MCF 10A (cell line): ENCODE data around the gene TLCD1. TPM values are rescaled to one million over a fixed set of nuclear protein-coding genes. Genes with fewer than 3 reads are reported as not detected.
"Not testable (repeated sequence)": the region's sequence is repeated elsewhere in the genome, so short reads cannot be mapped to it uniquely, and the experiment has no call there.

ENCODE experiments used
- BruUV-seq: library from RNA; stranded (reverse); fragments of 400-500 nt; replicated peaks from 2 replicates; lab custom pipeline; 2021; lab: Mats Ljungman, UMichigan
- CTCF ChIA-PET: fragments of 300-600 bp; sonication (Branson Sonifier 250); formaldehyde crosslinking; extraction: SDS; loops from one replicate; lab custom pipeline; 2021; ENCODE audit warnings: antibody characterized with exemption, inconsistent platforms; lab: Yijun Ruan, JAX
- POLR2A ChIA-PET: fragments of 300-600, 350-650 bp; sonication (Branson Sonifier 250); formaldehyde crosslinking; extraction: SDS; loops from one replicate; lab custom pipeline; 2020; ENCODE audit warnings: antibody characterized with exemption, inconsistent platforms; lab: Yijun Ruan, JAX
- DNase-seq: peaks from one replicate; pipeline ENCODE4 v3.0.0-alpha.2; 2018; ENCODE audit not compliant: unreplicated experiment
- H3K27ac Mint-ChIP-seq: one replicate; pipeline ENCODE4 v1.8.0; 2022; ENCODE audit warnings: mild to moderate bottlenecking, low read depth, mixed read lengths; ENCODE audit not compliant: unreplicated experiment
- H3K27me3 Mint-ChIP-seq: one replicate; pipeline ENCODE4 v1.8.0; 2022; ENCODE audit warnings: mixed read lengths; ENCODE audit not compliant: insufficient read depth, unreplicated experiment
- H3K36me3 Mint-ChIP-seq: one replicate; pipeline ENCODE4 v1.8.0; 2022; ENCODE audit warnings: mild to moderate bottlenecking, moderate library complexity, mixed read lengths; ENCODE audit not compliant: insufficient read depth, unreplicated experiment
- H3K4me1 Mint-ChIP-seq: one replicate; pipeline ENCODE4 v1.8.0; 2022; ENCODE audit warnings: mixed read lengths; ENCODE audit not compliant: insufficient read depth, unreplicated experiment
- H3K4me3 Mint-ChIP-seq: one replicate; pipeline ENCODE4 v1.8.0; 2022; ENCODE audit warnings: mild to moderate bottlenecking, moderate library complexity, mixed read lengths; ENCODE audit not compliant: unreplicated experiment
- H3K9me3 Mint-ChIP-seq: one replicate; pipeline ENCODE4 v1.8.0; 2022; ENCODE audit warnings: mixed read lengths; ENCODE audit not compliant: unreplicated experiment
- intact Hi-C: fragments of 100-400 bp; cut with micrococcal nuclease; formaldehyde crosslinking; loops from 2 replicates; pipeline ENCODE4 v1.14.1; 2022
- total RNA-seq: library from RNA; stranded (reverse); gene quantifications from 2 replicates; pipeline ENCODE4 v1.2.3, GENCODE V29; 2022
- TF ChIP-seq, protein P1 (sequence below): fragments of 200-600 bp; IDR thresholded peaks from one replicate; pipeline ENCODE4 v1.8.0; 2022; ENCODE audit warnings: antibody characterized with exemption, mild to moderate bottlenecking; ENCODE audit not compliant: unreplicated experiment

The TLCD1 gene
- total RNA-seq, 1 experiment from 2014 or later: 18.7 TPM

DNA sequence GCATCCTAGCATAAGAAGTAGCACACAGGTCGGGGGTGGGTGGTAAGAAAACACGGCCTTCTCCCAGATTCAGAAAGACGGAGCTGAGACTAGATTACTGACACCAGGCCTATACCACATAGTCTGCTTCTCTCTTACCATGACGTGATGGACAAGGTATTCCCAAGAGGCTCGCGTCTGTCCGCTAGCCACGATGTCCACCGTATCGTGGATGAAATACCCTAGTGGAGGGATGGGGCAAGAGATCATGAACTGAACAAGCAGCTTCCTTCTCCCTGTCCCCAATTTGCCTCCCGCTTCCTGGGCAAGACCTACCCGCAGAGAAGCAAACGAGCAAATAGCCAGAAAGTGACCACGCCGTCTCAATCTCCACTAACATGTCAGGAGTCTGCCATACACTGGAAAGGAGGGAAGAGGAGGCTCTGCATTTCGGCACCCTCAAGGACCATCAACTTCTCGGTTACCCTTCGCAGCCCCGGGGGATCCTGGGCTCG lies 820 bp downstream of the TLCD1 start:
- H3K9me3 Mint-ChIP-seq: no peaks in the 10 kb centered on the region
- peak overlapping the region; percentile 91 for H3K4me3 Mint-ChIP-seq
- DNase-seq: peak; percentile 71
- intact Hi-C loops: no loop called here
- peaks cover 27% of the 10 kb centered on the region for H3K4me1 Mint-ChIP-seq
- peak overlapping the region; percentile 87 for H3K27ac Mint-ChIP-seq
- H3K27me3 Mint-ChIP-seq: no peaks in the 10 kb centered on the region
- BruUV-seq: TSS peak; percentile 35
- H3K36me3 Mint-ChIP-seq: peaks cover 70% of the 10 kb centered on the region
- POLR2A ChIA-PET: interaction anchor here (0.7 to 18.0 kb wide), 25 partner anchors 10 to 867 kb away, joined by 3 to 1135 read pairs (median 5); partner anchors contain the start of genes BLTP2, DHRS13, FAM222B and FLOT2
- TF ChIP-seq, protein P1, sequence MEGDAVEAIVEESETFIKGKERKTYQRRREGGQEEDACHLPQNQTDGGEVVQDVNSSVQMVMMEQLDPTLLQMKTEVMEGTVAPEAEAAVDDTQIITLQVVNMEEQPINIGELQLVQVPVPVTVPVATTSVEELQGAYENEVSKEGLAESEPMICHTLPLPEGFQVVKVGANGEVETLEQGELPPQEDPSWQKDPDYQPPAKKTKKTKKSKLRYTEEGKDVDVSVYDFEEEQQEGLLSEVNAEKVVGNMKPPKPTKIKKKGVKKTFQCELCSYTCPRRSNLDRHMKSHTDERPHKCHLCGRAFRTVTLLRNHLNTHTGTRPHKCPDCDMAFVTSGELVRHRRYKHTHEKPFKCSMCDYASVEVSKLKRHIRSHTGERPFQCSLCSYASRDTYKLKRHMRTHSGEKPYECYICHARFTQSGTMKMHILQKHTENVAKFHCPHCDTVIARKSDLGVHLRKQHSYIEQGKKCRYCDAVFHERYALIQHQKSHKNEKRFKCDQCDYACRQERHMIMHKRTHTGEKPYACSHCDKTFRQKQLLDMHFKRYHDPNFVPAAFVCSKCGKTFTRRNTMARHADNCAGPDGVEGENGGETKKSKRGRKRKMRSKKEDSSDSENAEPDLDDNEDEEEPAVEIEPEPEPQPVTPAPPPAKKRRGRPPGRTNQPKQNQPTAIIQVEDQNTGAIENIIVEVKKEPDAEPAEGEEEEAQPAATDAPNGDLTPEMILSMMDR: no peak
- CTCF ChIA-PET: interaction anchor here (0.6 to 9.2 kb wide), 5 partner anchors 13 to 392 kb away, joined by 3 to 365 read pairs (median 4); partner anchors contain the start of genes PROCA1 and TRAF4

DNA sequence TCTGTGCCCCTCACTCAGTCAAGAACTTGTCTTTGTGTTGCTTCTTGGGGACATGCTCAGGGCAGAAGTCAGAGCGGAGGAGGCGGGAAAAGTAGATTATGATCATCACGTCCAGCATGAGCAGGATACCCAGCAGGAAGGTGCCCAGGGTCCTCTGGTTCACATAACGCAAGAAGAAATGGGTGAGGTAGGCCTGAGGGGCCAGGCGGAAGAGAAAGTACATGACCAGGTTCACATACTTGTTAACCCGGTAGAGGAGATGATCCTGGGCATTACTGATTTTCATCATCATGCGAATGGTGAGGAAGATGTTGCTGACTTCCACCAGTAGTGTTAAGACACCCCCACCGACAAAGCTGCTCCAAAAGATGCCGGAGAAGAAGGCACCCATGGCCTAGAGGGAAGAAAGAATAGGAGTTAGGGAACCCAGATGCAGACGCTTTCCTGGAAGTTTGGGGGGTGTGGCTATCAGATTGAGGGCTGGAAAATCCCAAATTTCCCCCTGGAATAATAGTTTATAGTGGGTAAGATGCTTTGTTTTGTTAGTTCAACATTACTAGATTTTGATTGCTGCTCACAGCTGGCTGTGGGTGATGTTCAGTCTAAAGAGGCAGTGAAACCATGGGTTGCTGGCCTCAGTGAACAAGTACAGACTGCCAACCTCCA lies 1.4 kb downstream of the TLCD1 start:
- intact Hi-C loops: no loop called here
- Mint-ChIP-seq H3K27me3 (no peaks in the 10 kb centered on the region), H3K36me3 (peaks cover 75% of the 10 kb centered on the region), H3K27ac (peak overlapping the region; percentile 87), H3K4me1 (peaks cover 24% of the 10 kb centered on the region), H3K4me3 (peak overlapping the region; percentile 91), H3K9me3 (no peaks in the 10 kb centered on the region)
- no TSS peak for BruUV-seq
- DNase-seq: no peak
- ChIA-PET CTCF (interaction anchor here (0.7 to 9.2 kb wide), 3 partner anchors 13 to 224 kb away, joined by 4 to 365 read pairs (median 4); partner anchors contain the start of genes PROCA1 and TRAF4), POLR2A (interaction anchor here (0.6 to 18.0 kb wide), 22 partner anchors 9 to 226 kb away, joined by 3 to 1135 read pairs (median 5); partner anchors contain the start of genes BLTP2, DHRS13, FAM222B and FLOT2)
- TF ChIP-seq, protein P1: no peak

DNA sequence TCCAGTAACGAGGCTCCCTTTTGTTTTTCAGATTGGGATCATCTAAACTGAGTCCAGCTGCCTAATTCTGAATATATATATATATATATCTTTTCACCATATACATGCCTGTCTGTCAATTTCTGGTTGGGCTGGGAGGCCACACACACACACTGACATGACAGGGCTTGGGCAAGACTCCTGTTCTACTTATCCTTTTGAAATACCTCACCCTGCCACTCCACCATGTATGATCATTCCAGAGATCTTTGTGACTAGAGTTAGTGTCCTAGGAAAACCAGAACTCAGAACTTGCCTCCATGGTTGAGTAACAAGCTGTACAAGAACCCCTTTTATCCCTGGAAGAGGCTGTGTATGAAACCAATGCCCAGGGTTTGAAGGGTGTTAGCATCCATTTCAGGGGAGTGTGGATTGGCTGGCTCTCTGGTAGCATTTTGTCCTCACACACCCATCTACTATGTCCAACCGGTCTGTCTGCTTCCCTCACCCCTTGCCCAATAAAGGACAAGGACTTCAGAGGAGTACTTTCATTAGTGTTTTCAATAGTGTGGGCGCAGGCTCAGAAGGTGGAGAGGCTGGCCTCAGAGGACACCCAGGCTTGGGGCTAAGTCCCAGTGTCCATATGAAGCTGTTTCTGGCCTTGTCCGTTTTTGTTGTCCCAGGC lies 2.1 kb downstream of the TLCD1 start:
- CTCF ChIA-PET: interaction anchor here (0.6 to 9.2 kb wide), 2 partner anchors 24 to 157 kb away, joined by 3 to 365 read pairs; partner anchors contain the start of gene TRAF4
- POLR2A ChIA-PET: interaction anchor here (0.6 to 18.0 kb wide), 12 partner anchors 13 to 227 kb away, joined by 3 to 1135 read pairs (median 9); partner anchors contain the start of genes BLTP2, DHRS13, FLOT2 and PHF12
- Mint-ChIP-seq H3K27ac (peak overlapping the region; percentile 87), H3K4me3 (peak overlapping the region; percentile 91), H3K4me1 (peaks cover 26% of the 10 kb centered on the region), H3K36me3 (peaks cover 77% of the 10 kb centered on the region)
- BruUV-seq, DNase-seq, H3K27me3 Mint-ChIP-seq, H3K9me3 Mint-ChIP-seq, intact Hi-C loops: not testable (repeated sequence)

DNA sequence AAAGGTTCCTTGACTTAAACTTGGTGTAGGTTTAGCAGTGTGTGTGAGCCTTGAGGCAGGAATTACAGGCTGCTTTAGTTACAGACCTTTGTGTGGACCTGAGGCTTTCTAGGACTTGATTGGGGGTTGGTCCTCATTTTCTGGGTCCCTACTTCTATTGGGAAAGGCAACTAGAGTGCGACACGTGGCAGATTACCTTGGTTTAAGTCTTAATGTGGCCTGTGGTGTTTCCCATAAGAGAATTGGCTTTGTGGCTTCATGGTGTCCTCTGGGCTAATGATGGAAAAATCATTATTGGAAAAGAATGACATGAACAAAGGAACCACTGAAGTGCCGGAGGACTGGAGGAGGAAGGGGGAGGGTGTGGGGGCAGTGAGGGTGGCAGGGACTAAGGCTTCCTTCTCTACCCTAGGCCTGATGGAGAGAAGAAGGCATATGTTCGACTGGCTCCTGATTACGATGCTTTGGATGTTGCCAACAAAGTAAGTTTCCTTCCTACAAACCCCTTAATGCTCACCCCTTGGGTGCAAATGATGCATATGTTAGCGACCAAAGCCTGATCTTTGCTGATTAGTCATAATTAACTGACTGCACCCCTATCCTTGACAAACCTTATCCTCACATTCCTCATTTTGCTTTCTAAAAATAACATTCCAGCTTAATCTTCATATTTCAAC lies 2.7 kb downstream of the TLCD1 start:
- TF ChIP-seq, protein P1: no peak
- H3K27me3 Mint-ChIP-seq: no peaks in the 10 kb centered on the region
- ChIA-PET POLR2A (interaction anchor here (0.7 to 18.0 kb wide), 8 partner anchors 24 to 227 kb away, joined by 3 to 1135 read pairs (median 14); partner anchors contain the start of genes BLTP2, DHRS13, PHF12 and SDF2), CTCF (interaction anchor here (0.6 to 9.2 kb wide), 2 partner anchors 24 to 156 kb away, joined by 3 to 365 read pairs; partner anchors contain the start of gene TRAF4)
- intact Hi-C loops: no loop called here
- H3K9me3 Mint-ChIP-seq: no peaks in the 10 kb centered on the region
- no peak for DNase-seq
- H3K4me3 Mint-ChIP-seq: peak overlapping the region; percentile 91
- no TSS peak for BruUV-seq
- peaks cover 31% of the 10 kb centered on the region for H3K4me1 Mint-ChIP-seq
- peaks cover 81% of the 10 kb centered on the region for H3K36me3 Mint-ChIP-seq
- H3K27ac Mint-ChIP-seq: no peak overlapping the region
